A673 (cell line): ENCODE measurements around the gene TMPRSS7.

Experiments used
- CTCF ChIP-seq: fragments of 300-800, 200-600 bp; sonication (generic); conservative IDR thresholded peaks from 2 replicates; pipeline ENCODE4 v1.5.1; 2017; ENCODE audit warnings: low read depth, mild to moderate bottlenecking, antibody characterized with exemption, low read length, moderate library complexity, mixed read lengths
- EZH2 ChIP-seq: fragments of 200-600 bp; sonication (generic); IDR thresholded peaks from 2 replicates; pipeline ENCODE4 v1.6.1; 2017; ENCODE audit warnings: borderline replicate concordance, low read depth, mild to moderate bottlenecking, mixed read lengths, antibody characterized with exemption, low read length; ENCODE audit not compliant: poor library complexity, severe bottlenecking

- no peak for TF ChIP-seq CTCF
- TF ChIP-seq EZH2 = no peak
Measured at GRCh38 chr3:112117415-112117814, 82.9 kb downstream of the TMPRSS7 start.
